GM19035 (cell line): Measurements from ENCODE around the gene CLTCL1.
A peak's percentile ranks its signal among the peaks of the same experiment; 100 is the strongest.
"Not testable (repeated sequence)": the region's sequence is repeated elsewhere in the genome, so short reads cannot be mapped to it uniquely, and the experiment has no call there.

ENCODE experiments used
- ATAC-seq: cut with Tn5 transposase; IDR thresholded peaks from one replicate; pipeline ENCODE4 v1.9.1; 2021; ENCODE audit not compliant: unreplicated experiment

Gene CLTCL1

DNA sequence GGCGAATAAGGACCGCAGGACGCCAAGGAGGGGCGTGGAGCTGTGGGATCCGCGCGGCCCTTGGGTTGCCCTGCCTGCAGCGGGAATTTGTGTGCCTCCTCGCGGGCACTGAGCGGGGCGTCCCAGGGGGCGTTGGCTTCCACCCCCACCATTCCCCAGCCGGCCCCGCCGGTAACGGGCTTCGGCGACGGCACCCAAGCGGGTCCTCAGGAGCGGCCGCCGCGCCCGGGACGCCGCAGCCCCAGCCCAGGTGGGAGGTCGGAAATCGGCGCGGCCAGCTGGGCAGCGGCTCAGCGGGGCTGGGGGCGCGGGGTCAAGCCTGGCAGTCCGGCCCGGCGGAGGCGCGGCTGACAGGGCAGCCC is 320 bp downstream of the CLTCL1 start:
- ATAC-seq, result peak; percentile 37

DNA sequence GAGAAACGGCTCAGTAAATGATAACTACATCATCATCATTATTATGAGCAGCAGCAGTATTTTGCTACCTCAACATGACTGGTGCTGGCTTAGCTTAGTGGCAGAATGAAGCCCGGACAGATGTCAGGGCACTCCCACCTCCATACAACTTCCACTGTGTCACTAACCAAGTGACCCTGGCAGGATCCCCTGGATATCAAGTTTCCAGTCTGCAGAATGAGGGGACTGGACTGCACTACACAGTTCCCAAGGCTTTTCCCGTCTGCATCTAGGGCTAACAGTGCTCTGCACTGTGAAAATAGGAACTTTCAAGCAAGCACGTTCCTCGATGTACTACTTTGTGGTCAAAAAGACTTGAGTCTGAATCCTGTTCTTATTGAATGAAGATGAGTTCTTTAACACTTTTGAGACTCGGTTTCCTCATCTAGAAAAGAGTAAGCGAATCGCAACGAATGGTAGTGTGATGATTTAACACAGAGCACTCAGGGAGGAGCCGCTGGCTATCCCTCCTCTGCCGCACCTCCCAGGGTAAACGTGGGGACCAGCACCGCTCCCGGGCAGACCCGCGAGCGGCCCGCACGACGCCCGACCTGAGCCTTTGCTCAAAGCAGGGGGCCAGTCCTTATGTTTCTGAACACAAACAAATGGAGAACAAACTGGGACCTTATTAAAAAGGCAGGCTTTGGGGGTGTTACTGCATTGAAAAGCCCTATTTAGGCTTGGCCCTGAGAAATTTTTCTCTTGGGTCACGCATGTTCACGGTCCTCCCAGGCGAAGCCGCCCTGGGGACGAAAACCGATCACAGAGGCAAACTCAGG is 910 bp downstream of the CLTCL1 start:
- no peak for ATAC-seq

DNA sequence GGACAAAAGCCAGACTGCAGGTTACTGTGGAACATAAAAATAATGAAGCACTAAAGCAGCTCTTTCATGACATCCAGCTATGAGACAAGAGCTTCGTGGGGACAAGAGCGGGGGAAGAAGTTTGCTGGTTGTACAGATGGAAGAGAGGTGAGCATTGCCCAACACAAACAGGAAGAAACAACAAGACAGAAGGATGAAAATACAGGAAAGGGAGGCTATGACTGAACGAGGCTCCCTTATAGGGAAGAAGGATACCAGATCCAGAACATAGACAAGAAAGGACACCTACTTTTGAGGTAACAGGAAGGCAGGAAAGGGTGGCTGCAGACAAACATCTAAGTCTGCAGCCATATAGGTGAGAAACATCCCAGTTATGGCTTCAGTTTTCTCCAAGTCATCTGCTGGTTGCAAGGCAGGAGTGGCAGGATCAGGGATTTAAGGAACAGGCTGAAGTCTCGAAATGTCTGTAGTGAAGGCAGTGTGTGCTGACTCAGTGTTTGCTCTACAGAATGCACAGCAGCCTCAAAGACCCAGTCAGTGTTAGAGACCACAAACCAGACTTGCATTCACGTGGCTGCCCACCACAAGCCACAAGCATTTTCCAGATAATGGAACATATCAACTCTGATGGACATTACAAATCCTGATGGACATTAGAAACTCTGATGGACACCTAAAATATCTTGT is 1.9 kb downstream of the CLTCL1 start:
- ATAC-seq, result no peak

DNA sequence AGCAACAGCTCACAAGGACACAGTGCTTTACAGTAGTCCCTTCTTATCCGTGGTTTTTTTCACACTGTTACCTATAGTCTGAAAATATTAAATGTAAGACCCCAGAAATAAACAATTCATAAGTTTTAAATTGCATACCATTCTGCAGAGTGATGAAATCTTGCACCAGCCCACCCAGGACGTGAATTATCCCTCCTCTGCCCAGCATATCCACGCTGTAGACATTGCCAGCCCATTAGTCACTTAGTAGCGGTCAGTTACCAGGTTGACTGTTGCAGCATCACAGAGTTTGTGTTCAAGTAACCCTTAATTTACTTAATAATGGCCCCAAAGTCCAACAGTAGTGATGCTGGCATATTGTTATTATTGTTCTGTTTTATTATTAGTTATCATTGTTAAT is 3.6 kb downstream of the CLTCL1 start:
- ATAC-seq, result no peak

DNA sequence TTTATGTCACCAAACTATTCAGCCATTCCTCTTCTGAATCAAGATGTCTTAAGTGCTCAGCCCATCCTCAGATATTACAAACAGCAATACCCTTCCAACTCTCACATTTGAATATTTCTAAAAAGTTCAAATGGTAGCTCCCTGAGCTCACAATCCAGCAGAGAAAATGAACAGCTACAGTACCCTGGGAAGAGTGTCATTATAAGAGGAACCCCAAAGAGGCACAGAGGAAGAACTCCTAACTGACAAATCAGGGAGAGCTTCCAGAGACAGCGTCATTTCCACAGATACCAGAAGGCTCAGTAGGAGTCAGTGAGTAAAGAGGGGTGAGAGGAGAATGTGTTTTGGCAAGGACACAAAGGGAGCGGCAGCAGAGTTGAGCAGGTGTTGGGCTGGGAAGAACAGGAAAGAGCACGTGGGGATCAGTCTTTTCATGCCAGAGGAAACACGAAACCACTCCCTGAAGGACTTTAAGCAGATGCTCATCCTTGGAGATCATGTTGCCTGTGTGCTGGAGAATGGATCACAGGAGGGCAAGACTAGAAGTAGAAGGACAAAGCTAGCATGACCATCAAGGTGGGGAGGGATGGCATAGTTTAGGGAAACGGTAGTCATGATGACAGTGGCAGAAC is 4.3 kb downstream of the CLTCL1 start:
- ATAC-seq, result no peak

DNA sequence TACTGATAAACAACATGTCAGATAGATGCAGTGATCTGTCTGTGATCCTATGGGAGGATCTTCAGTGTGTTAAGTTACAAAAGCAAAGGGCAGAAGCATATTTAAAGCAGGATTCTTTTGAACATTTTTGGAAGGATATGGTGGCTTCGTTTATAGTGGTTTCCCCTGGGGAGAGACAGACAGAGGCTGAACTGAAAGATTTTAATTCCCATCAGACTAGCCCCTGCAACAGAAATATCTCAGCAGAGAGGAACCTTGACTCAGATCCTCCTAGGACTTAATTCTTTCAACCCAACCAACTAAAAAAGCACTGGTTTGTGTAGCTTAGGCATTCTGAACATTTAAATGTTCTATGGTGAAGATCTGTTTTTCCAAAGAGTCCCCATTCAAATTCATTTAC is 5.7 kb downstream of the CLTCL1 start:
- no peak for ATAC-seq

DNA sequence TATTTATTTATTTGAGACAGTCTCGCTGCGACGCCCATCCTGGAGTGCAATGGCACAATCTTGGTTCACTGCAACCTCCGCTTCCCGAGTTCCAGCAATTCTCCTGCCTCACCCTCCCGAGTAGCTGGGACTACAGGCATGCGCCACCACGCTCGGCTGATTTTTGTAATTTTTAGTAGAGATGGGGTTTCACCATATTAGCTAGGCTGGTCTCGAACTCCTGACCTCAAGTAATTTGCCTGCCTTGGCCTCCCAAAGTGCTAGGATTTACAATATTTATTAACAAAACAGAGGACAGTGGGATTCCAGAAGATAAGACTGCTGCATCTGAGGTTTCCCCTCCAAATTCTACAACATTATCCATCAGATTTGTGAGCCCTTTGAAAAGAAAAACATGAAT is 12.4 kb downstream of the CLTCL1 start:
- ATAC-seq, result not testable (repeated sequence)

DNA sequence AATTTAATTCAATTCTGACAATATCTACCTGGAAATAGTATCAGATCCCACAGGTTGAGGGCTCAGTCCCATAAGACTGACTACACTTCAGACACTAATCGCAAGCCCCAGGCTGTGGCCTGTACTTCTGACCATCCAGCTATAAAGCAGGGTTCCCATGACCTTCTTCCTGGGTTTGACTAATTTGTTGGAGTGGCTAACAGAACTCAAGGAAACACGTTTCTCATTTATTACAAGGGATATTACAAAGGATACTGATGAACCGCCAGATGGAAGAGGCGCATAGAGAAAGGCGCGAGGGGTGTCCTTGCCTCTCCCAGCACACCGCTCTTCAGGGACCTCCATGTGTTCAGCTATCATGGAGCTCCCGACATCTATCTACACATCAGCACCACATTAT is 13.7 kb downstream of the CLTCL1 start:
- ATAC-seq, result no peak

DNA sequence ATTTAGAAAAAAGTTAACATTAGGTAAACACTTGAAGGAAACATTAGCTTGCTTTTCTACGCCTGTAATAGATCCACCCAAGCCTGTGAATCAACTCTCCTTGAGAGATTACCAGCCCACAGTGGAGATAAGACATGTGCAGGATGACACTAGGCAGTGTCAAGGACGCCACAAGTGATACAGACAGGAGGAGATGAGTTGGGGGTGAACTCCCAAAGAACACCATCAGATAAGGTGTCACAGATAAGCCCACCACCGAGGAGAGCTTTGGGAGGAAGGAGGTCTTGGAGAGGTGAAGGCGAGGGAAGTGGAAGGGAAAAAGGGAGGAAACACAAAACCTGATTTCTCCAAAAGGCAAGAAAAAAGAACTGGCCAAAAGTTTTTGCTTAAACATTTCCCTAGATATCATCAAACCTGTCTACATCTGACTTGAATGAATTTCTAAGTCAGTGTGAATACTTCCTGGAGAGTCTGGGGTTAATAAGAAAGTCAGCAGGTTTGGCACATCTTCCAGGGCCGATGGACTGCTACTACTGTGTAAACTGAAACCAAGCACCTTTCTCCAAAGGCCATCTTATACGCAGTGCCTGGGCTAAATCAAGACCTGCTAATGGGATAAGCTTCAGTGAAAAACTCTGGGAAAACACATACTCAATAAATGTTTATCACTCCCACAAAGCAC is 15.5 kb downstream of the CLTCL1 start:
- no peak for ATAC-seq

DNA sequence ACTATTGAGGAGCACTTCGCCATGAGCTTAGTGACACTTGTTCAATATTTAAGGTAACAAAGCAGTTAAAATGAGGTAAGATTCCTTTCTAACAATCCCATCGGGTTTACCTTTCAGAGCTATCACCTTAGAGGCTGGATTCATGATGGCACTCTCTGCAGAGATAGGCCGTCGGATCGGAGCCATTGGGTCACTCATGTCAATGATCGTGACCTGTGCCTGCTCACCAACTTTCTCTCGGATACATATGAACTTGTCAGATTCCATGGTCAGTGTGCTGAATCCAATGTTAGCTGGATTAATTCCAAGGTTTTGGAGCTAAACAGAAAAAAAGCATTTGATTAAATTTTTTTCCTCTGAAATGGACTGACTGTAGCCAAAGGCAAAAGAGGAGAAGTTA is 16.0 kb downstream of the CLTCL1 start:
- ATAC-seq, result no peak

DNA sequence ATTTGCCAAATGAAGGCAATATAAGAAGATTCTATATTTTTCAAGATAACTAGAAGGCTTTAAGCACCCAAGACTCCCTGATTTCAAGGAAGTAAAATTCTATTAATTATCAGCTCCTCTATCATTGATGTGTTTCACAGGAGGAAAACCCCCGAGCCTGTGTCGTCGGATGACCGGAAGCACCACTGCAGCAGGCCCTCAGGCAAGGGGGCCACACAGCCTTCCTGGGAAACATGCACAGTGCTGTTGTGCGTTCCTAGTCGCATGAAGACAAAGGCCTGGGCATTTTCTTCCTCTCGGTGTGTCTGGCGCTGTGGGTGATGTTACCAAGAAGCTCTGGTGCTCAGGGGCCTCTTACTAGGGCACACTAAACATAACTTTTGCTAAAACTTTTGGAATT is 16.4 kb downstream of the CLTCL1 start:
- ATAC-seq, result no peak

DNA sequence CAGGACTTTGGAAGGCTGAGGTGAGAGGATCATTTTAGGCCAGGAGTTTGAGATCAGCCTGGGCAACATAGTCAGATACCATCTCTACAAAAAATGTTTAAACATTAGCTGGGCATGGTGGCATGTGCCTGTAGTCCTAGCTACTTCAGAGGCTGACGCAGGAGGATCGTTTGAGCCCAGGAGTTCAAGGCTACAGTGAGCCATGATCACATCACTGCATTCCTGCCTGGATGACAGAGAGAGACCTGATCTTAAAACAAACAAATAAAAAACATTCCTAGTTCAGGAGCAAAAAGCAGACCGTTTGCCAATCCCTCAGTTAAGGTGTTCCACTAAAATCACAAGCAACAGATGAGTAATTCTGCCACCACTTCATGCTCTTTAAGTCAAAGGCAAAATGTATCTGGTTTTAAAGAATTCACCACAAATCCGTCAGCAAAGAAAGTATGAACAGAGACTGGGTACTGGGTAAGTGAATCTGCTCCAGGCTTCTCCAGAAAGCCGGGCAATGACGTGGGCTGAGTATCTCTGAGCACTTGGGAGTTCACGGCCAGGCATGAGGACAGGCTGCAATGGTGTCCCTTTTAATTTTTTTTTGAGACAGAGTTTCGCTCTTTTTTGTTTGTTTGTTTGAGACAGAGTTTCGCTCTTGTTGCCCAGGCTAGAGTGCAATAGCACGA is 19.5 kb downstream of the CLTCL1 start:
- no peak for ATAC-seq

DNA sequence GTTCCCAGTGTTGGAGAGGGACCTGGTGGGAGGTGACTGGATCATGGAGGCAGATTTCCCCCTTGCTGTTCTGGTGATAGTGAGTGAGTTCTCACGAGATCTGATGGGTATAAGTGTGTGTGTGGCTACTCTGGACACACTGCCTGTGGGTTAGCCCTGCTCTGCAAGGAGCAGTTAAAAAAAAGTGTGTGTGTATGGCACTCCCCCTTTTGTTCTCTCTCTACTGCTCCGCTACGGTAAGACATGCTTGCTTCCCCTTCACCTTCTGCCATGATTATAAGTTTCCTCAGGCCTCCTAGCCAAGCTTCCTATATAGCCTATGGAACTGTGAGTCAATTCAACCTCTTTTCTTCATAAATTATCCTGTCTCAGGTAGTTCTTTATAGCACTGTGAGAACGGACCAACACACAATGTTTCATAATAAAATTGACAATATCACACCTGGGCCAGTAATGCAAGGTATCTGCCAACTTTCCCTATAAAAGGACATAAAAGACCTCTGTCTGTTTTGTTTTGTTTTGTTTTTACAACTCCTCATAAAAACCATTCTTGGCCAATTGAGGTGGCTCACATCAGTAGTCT is 20.2 kb downstream of the CLTCL1 start:
- ATAC-seq, result no peak

DNA sequence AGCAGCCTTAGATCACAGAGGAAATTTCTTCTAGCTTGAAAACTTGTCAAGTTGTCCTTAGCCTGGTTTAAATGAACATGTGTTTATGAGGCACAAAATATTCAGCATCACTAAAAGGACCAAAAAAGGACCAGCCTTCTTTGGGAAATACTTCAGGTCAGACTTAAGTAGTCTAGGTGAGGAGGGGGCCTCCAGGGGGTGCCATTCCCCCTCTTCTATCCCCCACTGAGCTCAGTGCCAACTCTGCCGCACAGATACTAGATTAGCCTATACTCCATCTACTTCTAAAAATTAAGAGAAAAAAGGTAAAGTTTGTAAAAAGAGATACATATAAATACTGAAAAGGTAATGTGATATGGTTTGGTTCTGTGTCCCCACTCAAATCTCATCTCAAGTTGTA is 20.6 kb downstream of the CLTCL1 start:
- no peak for ATAC-seq

DNA sequence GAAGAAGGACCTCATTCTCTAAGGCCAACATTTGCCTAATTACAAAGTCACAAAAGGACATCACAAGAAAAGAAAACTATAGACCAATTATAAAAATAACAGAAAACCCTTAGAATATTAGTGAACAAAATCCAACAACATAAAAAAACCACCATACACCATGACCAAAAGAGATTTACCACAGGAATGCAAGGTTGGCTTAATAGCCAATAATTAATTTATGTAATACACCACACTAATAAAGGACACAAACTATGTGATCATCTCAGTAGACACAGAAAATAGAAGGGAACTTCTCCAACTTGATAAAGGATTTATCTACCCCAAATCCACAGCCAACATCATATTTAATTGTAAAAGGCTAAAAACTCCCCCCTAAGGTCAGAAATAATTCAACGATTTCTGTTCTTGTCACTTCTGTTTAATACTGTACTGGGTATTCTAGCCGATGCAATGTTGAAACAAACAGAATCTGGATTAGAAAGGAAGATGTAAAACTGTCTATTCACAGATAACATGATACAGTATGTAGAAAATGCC is 24.9 kb downstream of the CLTCL1 start:
- ATAC-seq, result no peak

DNA sequence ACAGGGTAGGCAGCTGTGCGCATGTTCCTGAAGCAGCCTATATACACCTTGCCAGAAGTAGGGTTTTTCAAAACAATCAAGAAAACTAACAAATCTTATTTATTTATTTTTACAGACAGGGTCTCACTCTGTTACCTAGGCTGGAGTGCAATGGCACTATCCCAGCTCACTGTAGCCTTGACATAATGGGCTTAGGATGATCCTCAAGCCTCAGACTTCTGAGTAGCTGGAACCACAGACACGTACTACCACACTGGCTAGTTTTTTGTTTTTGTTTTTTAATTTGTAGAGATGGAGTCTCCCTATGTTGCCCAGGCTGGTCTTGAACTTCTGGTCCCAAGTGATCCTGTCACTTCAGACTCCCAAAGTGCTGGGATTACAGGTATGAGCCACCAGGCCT is 25.7 kb downstream of the CLTCL1 start:
- ATAC-seq, result no peak

DNA sequence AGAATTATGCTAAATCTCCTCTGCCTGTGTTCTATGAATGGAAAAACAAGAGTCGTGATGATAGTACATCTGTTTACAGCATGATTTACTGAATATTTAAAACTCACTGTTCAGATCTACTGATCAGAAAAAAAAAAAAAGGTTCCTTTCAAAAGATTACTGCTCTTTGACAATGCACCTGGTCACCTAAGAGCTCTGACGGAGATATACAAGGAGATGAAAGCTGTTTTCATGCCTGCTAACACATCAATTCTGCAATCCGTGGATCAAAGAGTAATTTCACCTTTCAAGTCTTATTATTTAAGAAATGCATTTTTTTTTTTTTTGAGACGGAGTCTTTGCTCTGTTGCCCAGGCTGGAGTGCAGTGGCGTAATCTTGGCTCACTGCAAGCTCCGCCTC is 30.7 kb downstream of the CLTCL1 start:
- ATAC-seq, result no peak

DNA sequence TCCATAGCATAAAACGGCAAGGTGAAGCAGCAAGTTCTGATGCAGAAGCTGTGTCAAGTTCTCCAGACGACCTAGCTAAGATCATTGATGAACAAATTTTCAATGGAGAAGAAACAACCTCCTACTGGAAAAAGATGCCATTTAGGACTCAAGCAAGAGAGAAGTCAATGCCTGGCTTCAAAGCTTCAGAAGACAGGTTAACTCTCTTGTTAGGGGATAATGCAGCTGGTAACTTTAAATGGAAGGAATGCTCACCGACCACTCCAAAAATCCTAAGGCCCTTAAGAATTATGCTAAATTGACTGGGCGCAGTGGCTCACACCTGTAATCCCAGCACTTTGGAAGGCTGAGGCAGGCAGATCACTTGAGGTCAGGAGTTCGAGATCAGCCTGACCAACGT is 31.3 kb downstream of the CLTCL1 start:
- ATAC-seq, result no peak

DNA sequence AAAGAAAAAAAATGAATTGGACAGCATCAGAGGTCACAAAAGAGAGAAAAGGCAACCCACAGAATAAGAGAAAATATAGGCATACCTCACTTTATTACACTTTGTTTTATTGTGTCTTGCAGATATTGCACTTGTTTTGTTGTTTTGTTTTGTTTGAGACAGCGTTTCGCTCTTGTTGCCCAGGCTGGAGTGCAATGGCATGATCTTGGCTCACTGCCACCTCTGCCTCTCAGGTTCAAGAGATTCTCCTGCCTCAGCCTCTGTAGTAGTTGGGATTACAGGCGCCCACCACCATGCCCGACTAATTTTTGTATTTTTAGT is 32.6 kb downstream of the CLTCL1 start:
- ATAC-seq, result not testable (repeated sequence)

DNA sequence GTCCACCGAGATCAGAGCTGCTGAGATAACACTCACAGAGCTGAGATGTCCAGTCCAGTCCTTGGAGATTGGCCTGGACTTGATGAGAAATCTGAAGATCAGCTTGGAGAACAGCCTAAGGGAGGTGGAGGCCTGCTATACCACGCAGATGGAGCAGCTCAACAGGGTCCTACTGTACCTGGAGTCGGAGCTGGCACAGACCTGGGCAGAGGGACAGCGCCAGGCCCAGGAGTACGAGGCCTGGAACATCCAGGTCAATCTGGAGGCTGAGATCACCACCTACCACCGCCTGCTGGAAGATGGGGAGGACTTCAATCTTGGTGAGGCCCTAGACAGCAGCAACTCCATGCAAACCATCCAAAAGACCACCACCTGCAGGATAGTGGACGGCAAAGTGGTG is 33.1 kb downstream of the CLTCL1 start:
- no peak for ATAC-seq

DNA sequence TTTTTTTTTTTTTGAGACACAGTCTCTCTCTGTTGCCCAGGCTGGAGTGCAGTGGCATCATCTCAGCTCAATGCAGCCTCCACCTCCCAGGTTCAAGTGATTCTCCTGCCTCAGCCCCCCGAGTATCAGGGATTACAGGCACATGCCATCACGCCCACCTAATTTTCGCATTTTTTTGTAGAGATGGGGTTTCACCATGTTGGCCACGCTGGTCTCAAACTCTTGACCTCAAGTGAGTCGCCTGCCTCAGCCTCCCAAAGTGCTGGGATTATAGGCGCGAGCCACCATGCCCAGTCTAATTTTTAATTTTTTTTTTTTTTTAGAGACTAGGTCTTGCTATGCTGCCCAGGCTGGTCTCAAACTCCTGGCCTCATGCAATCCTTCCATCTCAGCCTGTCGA is 35.2 kb downstream of the CLTCL1 start:
- ATAC-seq, result not testable (repeated sequence)
